HG03045 (cell line): Measurements from ENCODE around the gene SESN1.
"Not testable (repeated sequence)": the region's sequence is repeated elsewhere in the genome, so short reads cannot be mapped to it uniquely, and the experiment has no call there.

ENCODE experiments used
- ATAC-seq: cut with Tn5 transposase; IDR thresholded peaks from one replicate; pipeline ENCODE4 v1.9.1; 2021; ENCODE audit warnings: mild to moderate bottlenecking, moderate library complexity; ENCODE audit not compliant: unreplicated experiment

Gene SESN1

DNA sequence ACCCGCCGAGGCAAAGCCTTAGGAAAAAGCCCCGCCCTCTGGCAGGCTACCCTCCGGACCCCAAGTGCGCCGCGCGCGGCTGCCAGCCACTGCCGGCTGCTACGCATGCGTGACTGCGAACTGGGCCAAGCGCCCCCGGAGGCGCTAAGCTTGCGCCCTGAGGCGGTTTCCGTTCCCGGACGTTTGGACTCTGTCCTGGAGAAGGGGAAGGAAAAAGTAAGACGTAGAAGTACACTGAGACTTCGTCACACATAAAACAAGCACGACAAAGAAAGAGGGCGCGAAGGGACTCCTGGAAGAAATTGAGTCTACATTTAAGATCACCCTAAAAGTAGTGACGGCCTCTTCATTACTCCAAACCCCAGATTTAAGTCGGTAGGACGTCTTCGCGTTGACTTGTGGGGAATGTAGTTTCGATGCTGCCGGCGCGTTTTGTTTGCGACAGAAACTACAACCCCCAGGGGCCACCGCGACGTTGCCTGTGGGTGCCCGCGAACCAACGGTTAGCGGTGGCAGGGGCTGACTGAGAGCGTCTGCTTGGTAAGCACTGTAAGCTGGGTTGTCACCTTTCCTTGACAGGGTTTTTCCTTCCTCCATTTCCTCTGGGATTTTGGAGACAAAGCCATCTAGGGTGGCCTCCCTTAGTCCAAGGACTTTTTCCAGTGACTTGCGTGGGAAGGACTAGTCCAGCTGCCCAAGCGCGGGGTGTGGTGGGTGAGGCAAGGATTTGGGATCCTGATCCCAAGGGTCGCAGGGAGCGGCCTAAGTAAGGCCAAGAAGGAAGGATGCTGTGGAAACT lies 589 bp upstream of the SESN1 start, which contains the start of gene CEP57L1:
CEP57L1 (plus strand) TSS at position 472 of the 799 bp plus-strand sequence. CDS start 49,715 bp downstream, outside the sequence.
- peak; percentile 79 for ATAC-seq

- peak; percentile 0 for ATAC-seq
These were observed 772 bp downstream of the SESN1 start for GRCh38 chr6:109093732-109094415.

- ATAC-seq = no peak
These were observed 2.6 kb downstream of the SESN1 start for GRCh38 chr6:109092074-109092473.

DNA sequence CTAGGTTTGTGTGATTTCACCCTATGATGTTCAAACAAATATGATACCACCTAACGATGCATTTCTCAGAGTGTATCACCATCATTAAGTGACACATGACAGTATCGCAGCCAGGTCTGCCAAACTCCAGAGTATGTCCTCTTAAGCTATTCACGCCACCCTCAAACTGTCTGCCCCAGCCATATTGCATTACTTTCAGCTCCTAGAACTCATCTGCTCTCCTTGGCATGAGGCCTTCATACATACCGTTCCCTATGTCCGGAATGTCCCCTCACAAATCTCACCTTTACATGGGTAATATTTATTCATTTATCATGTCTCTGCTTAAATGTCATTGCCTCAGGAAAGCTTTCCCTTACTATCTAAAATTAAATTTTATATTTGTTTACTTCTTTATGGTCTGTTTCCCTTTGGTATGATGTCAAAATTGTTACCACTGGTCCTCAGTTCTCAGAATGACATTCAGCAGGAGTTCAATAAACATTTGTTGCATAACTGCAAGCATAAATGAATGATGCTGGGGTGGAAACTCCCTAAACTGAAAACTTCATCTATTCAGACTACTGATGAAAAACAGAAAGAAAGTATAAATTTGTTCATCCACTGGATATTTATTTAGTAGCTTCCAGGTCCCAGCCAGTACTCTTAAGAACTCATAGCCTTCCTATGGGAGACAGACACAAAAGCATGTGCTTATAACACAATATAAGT lies 3.2 kb downstream of the SESN1 start:
- ATAC-seq = no peak

GRCh38 chr6:109088995-109089394 lies 5.7 kb downstream of the SESN1 start:
- ATAC-seq = no peak

DNA sequence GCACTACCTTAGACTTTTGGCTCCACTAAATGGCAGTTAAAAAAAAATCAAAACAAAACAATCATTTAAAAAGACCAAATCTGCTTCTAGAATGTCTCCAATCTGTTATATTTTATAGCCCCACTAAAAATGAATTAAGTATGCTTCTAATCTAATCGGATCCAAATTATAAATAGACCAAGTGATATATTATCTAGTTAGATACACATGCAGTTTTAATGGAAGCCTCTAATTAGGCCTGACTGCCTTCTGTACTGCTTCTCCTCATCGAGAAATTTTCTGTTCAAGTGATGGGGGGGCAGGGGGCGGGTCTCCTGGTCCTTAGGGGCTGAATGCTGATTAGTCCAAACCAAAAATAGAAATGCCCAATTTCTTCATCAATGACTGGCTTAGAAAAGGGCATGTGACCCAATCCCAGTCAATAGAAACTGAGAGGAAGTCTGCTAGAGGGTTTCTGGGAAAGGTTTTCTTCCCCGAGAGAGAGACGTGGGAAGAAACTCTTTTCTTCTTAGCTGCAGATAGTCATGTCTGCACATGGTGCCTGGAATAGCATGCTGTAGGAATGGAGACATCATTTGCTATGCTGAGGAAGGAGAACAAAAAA lies 6.9 kb downstream of the SESN1 start:
- no peak for ATAC-seq

DNA sequence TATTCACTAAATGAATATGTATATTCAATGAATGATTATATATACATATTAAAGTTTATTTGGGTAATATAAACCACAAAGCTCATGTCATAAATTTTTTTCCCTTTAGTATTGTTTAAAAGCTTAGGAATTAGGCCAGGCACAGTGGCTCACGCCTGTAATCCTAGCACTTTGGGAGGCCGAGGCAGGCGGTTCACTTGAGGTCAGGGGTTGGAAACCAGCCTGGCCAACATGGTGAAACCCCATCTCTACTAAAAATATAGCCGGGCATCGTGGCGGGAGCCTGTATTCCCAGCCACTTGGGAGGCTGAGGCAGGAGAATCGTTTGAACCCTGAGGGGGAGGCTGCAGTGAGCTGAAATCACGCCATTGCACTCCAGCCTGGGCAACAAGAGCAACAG lies 10.5 kb downstream of the SESN1 start:
- not testable (repeated sequence) for ATAC-seq

DNA sequence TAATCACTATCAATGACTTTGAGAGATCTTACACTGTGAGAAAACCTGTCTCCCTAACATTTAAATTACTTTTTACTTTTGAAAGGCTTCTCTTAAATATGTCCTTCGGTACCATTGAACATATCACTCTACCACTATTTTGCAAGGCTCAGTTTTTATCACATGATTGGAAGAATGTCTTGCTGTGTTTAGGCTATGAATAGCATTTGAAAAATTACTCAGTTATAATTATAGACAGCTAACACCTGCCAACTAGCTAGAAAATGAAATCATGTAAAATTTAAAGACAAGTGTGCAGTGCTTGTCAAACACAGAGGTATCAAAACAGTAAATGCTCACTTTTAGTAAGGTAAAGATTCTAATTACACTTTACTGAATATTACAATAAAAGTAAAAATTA lies 11.0 kb downstream of the SESN1 start:
- no peak for ATAC-seq

- no peak for ATAC-seq
These were observed 12.5 kb downstream of the SESN1 start for GRCh38 chr6:109082188-109082577.

DNA sequence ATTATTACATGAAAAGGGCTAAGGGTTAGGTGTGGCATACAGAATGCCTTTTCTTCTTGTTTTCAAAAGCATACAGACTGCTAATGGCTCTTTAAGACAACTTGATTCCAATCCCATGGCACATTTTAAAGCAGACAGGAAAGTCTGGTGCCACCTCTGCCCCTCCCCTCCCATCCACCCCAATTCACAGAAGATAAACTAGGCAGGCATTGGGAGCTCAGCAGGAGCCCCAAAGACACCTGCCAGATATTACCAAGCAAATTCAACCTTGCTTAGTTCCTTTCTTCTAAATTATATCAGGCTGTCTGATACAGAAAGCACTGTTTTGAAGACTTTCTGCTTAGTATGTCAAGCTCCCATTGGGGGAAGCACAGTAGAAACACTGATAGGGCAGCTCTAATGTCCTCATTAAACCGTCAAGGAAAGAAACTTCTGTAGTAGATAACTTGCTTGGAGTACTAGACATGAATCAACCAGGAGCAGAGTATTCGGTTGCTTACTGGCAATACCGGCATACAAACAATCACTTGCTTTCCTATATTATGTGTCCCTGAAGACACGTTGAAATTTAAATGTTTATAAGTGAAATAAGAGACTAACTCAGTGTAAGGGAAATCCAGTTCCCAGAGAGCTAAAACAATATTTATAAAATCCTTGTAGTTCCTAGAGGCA lies 13.0 kb downstream of the SESN1 start:
- no peak for ATAC-seq

DNA sequence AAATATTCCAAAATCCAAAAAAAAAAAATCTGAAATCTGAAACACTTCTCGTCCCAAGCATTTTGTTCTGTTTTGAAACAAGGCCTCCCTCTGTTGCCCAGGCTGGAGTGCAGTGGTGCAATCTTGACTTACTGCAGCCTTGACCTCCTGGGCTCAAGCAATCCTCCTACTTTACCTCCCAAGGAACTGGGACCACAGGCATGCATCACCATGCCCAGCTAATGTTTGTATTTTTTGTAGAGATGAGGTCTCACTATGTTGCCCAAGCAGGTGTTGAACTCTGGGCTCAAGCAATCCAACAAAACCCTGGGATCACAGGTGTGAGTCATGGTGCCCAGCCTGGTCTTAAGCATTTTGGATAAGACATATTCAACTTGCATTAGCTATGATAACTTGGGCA lies 13.6 kb downstream of the SESN1 start:
- no peak for ATAC-seq

DNA sequence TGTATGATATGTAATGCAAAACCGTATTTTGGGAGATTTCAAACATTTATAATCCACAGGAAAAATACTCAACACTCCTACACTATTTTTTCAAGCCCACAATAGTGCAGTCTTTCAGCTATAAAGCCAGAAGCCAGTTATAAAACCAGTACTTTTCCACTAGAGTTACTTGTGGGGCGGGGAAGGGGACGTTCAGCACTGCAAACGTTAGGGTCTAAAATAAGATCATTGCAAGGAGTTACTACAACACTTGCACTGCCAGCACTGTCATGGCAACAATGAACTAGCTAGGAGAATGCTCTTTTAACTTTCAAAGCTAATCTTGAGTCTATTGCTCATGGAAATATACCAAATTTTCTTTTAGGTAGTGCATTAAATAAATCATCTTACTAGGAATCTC lies 14.7 kb downstream of the SESN1 start:
- ATAC-seq = no peak

DNA sequence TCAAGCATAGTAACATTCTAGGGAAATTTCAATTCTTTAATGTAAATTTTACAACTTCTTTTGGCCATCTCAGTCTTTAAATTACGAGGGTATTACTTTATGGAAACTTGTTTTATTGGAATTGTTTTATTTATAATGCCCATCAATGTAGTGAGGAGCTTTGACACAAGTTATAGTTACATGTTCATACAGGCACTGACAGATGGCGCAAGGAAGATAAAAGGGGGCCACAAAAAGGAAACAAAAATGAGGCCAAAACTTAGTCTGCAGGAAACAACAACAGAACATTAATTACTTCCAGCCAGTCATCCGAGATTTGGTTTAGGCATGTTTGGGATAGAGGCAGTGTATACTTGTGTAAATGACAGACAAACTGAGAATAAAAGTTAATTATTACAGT lies 18.3 kb downstream of the SESN1 start:
- no peak for ATAC-seq

DNA sequence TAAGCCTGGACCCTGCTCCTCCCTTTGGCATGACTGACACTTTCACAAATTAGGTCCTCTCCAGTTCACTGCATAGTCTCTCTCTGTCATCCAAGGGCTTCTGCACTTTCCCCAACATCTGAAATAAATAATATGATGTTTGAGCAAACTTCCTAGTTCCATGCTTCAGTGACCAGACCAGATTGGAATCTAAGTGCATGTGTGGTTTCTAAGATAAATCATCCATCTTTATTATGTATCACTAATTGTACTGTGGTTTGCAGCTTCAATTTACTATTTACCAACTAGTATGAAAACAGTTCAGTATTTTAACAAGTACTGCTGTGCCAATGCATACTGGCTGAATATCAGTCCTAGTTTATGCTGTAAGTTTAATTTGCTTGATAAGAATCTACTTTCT lies 18.7 kb downstream of the SESN1 start:
- ATAC-seq = no peak

DNA sequence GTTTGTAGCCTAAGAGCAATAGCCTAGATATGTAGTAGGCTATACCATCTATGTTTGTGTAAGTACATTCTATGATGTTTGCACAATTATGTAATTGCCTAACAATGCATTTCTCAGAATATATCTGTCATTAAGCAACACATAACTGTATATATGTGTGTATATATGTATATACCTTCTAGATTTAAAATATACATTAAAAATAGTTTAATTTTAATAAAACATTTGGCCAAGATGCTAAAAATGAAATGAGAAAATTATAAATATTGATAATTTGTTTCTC lies 20.6 kb downstream of the SESN1 start:
- no peak for ATAC-seq

GRCh38 chr6:109073344-109074132 lies 21.1 kb downstream of the SESN1 start:
- ATAC-seq = no peak

GRCh38 chr6:109071125-109071917 lies 23.3 kb downstream of the SESN1 start:
- no peak for ATAC-seq

DNA sequence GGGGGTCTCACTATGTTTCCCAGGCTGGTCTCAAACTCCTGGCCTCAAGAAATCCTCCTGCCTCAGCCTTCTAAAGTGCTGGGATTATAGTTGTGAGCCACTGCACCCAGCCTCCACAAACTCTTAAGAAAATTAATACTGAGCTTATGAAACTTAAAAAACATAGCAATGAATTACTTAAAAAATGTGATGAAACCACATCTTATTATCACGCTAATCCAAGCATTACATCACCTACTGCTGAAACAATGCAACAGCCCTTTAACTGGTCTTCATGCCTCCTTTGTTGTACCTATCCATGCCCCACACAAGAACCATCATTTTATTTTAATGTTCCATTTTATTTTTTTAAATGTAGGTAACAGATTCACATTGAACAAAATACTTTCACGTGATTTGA lies 24.9 kb downstream of the SESN1 start:
- no peak for ATAC-seq

GRCh38 chr6:109062767-109063352 lies 31.8 kb downstream of the SESN1 start:
- no peak for ATAC-seq
